ENCODE data around the gene RIN3.
A peak's percentile ranks its signal among the peaks of the same experiment; 100 is the strongest.

Gene RIN3

DNA sequence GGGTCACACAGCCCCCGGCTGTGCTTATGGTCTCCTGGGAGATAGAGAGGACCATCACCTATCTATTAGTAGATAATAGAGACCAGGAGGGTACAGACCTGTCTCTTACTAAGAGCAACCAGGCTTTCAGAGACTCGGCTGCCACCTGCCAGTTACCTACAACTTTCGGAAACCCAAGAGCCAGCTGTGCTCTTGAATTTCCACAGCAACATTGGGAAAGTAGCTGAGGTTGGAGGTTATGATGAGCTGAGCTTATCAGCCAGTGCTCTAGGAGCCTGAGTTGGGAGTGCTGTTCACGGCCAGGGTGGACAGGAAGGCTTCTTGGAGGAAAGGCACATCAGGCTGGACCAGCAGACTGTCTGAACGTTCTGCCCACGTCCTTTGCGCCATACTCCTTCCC is 67.6 kb downstream of the RIN3 start:
- DNase-seq = no peak

DNA sequence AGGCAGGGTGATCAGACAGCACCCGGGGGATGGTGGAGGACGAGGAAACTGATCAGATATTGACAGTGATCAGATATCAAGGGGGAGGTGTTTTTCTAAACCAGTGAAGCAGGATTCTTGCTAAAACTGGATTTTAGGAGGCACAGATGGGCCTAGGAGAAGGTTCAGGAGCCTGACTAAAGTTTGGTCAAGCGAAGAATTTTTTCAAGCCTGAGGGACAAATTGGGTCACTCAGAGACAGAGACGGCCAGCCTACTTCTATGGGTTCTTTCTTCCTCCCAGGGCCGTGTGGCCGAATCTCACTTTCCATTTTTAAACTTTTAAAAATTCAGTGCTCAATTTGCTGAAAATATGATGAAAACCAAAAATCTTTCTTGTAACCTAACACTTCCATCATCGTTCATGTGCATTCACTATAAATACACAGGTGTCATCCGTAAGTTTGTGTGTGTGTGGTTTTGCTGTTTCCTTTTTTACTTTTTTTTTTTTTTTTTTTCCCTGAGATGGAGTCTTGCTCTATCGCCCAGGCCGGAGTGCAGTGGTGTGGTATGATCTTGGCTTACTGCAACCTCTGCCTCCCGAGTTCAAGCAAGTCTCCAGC is 68.5 kb downstream of the RIN3 start:
- DNase-seq = no peak

DNA sequence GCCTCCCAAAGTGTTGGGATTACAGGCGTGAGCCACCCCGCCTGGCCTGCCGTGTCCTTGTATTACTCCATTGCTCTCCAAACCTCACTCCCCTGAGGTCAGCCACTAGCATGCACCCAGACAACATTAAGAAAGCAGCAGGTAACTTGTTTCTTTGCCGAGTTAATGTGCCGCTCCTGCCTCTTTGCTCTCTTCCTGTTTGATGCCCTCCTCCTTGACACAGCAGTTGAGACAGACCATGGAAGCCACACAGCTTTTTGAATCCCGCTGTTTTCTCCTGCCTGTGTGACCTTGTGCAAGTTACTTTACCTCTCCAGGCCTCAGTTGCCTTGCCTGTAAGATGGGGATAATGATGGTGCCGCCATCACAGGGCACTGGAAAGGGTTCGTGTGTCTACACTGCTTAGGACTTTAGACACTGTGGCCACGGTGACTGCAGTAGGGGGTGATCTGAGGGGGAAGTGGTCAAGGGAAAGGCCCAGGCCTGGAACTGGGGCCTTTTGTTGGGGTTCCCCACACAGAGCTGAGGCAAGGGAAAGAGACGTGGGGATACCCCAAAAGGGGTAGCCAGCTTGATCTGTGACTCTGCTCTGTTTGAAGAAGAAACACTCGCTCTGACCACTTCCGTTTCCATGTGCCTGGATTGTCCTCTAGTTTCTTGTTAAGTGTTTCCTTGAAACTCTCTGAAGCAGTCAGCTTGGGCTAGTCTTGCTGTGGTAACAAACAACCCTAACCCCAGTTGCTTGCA is 69.3 kb downstream of the RIN3 start:
- no peak for DNase-seq

DNA sequence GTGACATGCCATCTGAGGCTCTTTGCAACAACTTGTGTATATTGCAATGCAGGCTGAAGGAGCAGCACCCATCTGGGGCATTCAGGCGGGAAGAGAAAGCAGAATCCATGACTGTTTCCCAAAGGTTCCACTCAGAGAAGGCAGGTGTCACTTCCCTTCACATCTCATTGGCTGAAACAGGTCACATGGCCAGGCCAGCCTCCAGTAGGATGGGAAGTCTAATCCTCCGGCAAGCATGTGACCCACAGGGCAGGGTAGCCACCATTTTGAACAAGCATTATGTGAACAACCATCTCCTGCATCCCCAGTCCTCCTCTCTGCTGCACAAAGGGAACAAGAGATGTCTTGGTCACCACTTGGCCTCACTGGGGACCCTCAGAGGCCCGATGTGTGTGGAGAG is 70.6 kb downstream of the RIN3 start:
- no peak for DNase-seq

DNA sequence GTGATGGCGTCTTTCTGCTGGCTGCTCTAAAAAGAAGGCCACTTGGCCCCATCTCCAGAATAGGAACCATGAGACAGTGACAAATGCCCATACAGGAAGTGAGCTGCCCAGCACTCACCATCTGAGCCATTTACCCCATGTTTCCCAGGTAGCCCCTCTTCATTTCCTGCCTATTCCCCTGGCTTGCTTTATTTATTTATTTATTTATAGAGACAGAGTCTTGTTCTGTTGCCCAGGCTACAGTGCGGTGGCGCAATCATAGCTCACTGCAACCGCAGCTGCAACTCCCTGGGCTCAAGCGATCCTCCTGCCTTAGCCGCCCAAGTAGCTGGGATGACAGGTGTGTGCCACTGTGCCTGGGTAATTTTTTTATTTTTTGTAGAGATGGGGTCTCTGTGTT is 71.2 kb downstream of the RIN3 start:
- DNase-seq = no peak

DNA sequence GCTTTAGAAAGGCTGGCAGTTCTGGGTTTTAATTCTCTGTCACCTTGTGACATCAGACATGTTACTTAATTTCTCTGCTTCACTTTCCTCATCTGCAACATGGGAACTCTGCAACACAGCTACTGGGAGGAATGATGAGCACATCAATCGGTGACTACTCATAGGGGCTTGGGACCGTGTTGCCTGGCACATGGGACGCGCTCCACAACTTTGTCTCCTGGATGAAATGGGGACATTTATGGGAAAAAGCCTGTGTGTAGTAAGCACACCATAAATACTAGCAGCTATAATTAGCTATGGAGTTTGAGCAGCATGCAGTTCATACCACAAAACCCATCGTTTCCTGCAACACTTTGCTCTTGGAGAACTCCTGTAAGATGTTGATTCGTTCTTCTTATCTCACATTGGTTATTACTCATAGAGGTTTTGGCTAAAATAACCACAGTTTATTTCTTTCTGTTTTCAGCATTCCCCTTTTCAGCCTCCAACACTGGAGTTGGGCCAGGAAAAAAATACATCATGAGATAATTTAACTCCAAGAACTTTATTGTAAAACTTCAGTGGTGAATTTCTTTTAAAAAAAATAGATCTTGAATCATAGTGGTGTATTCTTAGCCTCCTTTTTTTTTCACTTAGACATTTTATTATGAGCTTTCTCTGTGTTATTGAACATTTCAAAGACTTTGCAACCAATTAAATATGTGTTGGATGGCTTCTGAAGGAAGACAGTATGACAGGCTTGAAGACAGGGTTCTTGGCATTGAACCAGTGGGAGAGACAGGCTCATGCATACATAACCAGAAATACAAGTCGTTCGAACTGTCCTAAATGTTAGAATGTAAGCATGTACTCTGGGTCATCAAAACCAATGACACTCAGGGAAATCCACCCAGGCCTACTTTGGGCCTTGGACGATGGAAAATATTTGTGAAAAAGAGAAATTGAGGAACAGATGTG is 72.7 kb downstream of the RIN3 start:
- no peak for DNase-seq

DNA sequence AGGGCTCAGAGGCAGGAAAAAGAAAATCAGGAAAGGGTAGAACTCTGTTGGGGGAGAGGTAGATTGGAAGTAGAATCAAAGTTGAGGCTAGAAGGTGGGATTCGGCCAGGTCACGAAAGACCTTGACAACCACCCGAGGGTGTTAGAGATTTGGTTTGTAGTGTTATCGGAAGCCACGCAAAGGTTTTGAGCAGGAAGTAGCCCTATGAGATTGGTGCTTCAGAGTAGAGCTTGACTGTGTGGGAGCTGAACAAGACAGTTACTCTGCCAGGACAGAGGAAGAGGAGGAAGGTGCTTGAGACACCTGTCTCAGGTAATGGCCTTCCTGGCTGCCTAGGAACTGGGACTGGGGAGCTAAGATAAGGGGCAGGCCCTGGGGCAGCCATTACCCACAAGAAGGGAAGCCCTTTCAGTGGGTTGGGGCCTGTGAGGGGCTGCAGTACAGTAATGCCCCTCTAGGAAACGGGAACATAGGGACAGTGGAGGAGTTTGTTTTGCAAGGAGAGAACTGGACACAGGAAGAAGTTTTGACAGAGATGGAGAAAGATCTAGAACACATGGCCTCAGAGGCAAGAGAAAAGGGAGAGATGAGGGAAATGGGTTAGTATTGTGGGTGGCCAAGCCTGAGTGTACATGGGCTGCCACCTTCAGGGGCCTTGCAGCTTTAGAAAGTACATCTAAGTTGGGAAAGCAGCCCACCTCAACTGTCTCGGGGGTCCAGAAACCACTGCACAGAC is 73.5 kb downstream of the RIN3 start:
- no peak for DNase-seq

DNA sequence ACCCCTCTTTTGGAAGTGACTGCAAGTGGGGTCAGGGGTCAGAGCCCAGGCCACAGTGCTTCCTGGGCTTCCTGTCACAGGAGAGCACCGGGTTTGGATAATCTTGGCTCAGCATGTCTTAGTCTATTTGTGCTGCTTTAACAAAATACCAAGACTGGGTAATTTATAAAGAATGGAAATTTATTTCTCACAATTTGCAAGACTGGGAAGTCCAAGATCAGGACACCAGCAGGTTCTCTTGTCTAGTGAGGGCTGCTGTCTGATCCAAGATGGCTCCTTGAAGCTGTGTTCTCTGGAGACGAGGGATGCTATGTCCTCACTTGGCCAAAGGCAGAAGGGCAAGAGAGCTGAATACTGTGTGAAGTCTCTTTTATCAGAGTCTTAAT is 74.1 kb downstream of the RIN3 start:
- no peak for DNase-seq

DNA sequence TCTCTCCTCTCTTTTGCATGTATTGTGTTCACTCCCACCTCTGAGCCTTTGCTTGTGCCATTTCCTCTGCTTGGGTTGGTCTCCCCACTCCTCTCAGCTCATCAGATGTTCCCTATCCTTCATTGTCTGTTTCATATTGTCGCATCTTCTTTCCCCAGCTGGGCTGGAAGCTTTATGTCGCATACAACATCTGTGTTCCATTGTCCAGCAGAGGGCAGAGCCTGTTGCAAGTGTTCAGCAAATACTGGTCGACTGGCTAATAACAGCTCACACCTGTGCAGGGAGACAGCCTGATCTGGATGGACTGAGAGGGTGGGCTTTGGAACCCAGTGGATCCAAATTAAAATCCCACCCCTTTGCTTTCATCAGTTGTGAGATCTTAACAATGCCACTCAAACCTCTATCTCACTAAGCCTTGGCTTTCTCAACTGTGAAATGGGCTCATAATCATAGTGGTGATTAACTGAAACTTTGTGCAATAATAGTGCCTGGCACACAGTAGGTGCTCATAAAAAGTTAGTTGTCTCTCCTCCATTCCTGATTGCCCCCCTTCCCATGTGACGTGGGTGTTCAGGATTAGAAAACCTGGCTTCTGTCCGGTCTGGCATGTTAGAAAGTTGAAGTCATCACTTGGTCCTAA is 75.8 kb downstream of the RIN3 start:
- DNase-seq = peak; percentile 7

DNA sequence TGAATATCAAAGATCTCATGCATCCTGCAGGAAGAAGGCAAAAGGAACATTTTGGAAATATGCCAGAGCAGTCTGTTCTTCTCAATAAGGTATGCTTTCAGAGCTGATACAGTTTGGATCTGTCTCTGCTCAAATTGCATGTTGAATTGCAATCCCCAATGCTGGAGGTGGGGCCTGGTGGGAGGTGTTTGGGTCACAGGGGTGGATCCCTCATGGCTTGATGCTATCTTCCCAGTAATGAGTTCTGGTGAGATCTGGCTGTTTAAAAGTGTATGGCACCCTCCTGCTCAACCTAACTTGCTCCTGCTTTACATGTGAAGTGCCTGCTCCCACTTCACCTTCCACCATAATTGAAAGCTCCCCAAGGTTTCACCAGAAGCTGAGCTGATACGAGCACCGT is 76.6 kb downstream of the RIN3 start:
- DNase-seq = no peak

DNA sequence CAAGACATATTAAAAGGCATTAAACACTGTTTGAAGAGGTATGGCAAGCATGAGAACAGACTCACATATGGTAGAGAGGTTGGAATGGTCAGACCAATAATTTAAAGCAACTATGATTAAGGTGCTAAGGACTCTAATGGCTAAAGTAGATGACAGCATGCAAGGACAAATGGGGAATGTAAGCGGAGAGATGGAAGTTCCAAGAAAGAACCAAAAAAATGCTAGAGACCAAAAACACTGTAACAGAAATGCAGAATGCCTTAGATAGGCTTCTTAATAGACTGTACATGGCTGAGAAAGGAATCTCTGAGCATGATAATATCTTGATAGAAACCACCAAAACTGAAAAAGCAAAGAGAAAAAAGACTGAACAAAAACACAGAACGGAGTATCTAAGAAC is 77.4 kb downstream of the RIN3 start:
- DNase-seq = no peak

DNA sequence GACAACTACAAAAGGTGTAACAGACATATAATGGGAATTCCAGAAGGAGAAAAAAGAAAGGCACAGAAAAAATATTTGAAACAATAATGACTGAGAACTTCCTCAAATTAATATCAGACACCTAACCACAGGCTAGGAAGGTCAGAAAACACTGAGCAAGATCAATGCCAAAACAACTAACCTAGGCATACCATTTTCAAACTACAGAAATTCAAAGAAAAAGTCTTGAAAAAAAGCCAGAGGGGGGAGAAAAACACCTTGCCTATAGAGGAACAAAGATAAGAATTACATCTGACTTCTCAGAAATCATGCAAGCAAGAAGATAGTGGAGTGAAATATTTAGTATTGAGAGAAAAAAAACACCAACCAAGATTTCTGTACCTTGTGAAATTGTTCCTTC is 77.8 kb downstream of the RIN3 start:
- DNase-seq = no peak

DNA sequence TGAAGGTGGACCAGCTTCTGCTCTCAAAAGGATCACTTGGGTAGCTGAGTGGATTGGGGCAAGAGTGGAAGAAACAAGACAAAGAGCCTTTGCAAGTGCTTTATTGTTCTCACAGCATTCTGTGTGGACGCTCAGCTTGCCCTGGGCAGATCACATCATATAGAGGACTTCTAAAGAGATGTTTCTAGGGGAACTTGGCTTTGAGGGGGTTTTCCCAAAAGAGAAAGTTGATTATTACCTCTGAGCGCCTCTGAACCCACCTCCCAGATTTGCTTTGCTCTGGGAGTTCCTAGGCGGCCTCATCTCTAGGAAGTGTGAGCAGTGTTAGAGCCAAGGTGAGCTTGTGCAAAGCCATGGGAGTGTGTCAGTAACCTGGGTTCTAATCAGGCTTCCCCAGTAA is 81.7 kb downstream of the RIN3 start:
- DNase-seq = no peak

DNA sequence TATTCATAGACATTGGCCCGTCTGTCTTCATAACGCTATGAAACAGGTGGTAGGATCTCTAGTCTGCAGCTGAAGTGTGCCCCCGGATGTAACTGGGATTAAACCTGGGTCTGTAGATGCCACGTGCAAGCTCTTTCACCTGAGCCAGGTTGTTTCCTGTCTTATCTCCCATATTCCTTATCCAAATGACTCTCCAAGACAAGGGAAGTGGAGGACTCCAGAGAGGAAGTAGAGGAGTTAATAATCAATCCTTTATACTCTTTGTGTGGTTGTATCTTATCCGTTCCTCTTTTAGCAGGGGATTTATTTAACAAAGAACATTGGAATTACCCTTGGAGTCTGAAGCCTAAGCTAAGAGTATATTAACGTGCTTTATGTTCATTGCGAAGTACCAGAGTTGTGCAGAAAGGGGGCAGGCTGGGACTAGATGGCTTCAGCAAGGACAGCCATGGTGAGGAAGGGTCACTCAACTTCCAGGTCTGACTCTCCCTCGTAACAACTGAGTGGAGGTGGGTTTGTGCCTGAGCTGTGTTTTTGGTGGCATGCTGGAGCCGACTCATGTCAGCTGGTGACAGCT is 82.8 kb downstream of the RIN3 start:
- no peak for DNase-seq

DNA sequence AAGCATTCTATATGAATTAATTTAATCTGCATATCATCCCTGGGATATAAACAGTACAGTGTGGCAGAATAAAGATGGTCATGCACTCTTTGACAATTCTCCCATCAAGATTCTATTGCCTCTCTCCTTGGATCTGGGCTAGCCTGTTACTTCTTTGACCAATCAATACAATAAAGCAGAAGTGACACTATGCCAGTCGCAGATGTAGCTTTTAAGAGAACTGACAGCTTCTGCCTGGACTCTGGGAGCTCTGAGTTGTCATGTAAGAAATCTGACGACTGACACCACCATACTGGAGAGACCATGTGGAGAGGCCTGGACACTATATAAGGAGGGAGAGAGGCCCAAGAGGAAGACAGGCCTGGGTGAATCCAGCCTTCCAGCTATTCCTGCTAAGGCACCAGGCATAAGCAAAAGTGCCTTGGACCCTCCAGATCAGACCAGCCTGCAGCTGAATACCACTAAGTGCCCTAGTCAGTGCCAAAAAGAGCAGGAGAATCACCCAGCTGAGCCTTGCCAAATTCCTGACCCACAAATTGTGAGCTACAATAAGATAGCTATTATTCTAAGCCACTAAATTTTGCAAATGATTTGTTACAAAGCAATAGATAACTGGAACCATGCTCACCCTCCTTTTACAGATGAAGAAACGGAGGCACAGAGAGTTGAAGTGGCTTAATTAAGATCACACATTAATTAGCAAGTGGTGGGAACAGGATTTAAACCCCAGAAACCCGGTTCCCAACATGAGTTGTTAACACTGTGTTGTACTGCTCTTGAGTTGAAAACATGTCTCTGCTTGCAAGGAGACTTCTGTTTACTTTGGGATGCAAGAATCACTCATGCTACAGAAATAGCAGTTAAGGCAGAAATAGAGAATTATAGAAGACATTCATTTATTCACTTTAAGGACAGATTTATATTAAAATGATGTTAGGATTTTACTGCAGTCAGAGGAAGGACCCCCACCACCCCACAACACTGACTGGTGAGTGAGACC is 84.6 kb downstream of the RIN3 start:
- DNase-seq = no peak

DNA sequence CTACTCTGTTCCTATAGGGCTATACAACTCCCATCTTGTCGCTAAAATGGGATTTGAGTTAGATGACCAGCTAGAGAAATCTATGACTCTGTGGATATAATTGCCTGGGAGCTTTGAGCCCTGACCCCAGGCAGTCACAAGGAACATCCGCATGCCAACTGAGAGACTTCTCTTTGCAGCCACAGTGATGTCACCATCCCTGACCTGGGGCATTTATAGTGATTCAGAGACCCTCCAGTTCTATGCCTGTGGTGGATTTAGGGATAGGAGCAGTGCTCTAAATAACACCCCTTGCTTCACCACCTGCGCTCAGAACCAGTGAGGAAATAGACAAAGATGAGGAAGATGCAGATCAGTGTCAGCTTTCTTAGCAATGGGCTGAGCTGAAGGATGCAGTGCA is 86.2 kb downstream of the RIN3 start:
- no peak for DNase-seq

DNA sequence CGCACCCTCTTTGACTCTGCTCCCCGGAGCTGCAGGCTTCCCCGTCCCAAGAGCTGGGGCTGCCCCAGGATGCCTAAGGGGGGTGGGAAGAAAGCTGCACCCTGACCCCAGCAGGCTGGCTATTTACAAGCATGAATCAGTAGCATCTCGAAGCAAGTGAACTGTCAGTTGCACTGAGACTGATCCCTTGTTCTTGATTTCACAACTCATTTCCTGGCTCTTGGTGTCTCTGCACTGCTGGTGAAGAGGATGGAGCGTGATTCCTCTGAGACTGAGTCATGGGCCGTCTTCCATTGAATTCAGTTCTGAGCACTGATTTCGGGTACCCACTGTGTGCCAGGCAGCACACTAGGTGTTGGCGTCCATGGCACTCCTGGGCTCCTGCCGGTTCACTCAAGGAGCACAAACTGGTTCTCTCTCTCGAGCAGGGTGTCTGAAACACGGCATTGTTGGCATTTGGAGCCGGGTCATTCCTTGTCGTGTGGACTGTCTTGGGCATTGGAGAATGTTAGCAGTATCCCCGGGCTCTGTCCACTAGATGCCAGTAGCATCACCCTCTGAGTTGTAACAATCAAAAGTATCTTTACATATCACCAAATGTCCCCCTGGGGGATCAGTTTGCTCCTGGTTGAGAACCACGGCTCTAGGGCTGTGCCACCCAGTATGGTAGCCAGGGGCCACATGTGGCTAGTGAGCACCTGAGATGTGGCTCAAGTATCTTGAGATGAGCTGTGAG is 86.9 kb downstream of the RIN3 start:
- DNase-seq = no peak

DNA sequence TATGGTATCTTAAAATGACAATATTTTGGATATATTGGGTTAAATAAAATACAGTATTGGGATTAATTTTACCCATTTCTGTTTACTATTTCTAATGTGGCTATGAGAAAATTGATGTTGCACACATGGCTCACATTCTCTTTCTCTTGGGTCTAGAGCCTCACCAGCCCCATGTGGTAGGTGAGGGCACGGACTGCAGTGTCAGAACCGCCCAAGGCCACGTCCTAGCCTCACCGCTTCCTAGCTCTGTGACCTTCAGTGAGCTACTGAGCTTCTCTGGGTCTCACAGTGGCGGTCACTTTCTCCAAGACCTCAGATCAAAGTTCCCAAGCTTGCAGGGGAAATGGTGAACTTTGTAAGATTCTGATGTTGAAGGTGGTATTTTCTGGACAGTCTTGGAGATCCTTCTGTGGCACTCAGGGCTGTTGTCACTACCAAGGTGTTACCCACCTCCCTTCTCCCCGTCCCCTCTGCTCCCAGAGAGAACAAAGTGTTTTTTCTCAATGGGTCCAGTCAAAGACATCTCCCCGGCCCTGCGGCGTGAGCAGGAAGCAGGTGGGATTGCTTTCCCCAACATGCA is 87.6 kb downstream of the RIN3 start:
- no peak for DNase-seq

DNA sequence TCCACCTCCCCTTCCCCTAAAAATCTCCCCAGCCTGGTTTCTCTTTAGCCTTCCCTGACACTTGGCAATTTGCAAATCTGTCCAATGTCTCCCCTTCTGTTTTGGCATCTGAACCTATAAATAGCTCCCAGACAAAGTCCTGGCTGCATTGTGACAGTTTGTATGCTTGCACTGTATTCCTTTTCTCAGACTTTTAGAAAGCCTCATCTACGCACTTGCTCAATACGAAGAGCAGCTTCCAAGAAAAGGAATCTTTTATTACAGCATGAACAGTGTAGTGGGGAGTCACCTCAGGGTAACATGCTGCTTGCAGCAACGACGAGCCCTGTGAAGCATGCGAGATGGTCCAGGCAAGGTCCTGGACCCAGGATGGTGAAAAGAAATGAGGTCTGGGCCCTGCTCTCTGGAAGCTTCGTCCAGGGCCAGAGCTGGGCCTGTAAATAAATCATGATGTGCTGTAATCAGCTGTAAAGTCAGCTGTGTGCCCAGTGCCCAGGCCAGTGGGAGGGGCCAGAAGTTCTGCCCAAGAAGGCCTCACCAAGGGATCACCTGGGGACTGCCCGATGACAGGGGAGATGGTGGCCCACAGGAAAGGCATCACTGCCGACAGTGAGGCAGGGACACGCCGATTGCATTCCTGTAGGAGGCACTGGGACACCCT is 88.3 kb downstream of the RIN3 start:
- DNase-seq = no peak
